HEK293T (cell line): ENCODE data around the gene GABRA5.

ENCODE experiments used
- ARNT ChIP-seq: fragments of 450-650 bp; IDR thresholded peaks from 2 replicates; pipeline ENCODE4 v1.6.1; 2017; ENCODE audit warnings: mild to moderate bottlenecking
- BHLHE40 ChIP-seq: fragments of 450-650 bp; IDR thresholded peaks from 2 replicates; pipeline ENCODE4 v1.6.1; 2016; ENCODE audit warnings: mild to moderate bottlenecking, moderate library complexity, borderline replicate concordance
- CTBP1 ChIP-seq: fragments of 450-650 bp; IDR thresholded peaks from 2 replicates; pipeline ENCODE4 v1.6.1; 2016; ENCODE audit warnings: borderline replicate concordance
- ELF4 ChIP-seq: fragments of 450-650 bp; IDR thresholded peaks from 2 replicates; pipeline ENCODE4 v1.6.1; 2017; ENCODE audit warnings: antibody characterized with exemption
- FOXA1 ChIP-seq: fragments of 450-650 bp; IDR thresholded peaks from 2 replicates; pipeline ENCODE4 v1.6.1; 2016; ENCODE audit warnings: mild to moderate bottlenecking
- FOXK2 ChIP-seq: fragments of 450-650 bp; IDR thresholded peaks from 2 replicates; pipeline ENCODE4 v1.6.1; 2016; ENCODE audit warnings: mild to moderate bottlenecking
- FOXM1 ChIP-seq: fragments of 450-650 bp; IDR thresholded peaks from 2 replicates; pipeline ENCODE4 v1.6.1; 2017; ENCODE audit warnings: mild to moderate bottlenecking, borderline replicate concordance
- HDGF ChIP-seq: fragments of 450-650 bp; IDR thresholded peaks from 2 replicates; pipeline ENCODE4 v1.6.1; 2017; ENCODE audit warnings: antibody characterized with exemption, borderline replicate concordance
- LEF1 ChIP-seq: fragments of 450-650 bp; IDR thresholded peaks from 2 replicates; pipeline ENCODE4 v1.6.1; 2017; ENCODE audit warnings: mild to moderate bottlenecking, borderline replicate concordance
- SP1 ChIP-seq: fragments of 450-650 bp; IDR thresholded peaks from 2 replicates; pipeline ENCODE4 v1.6.1; 2017
- SUZ12 ChIP-seq: fragments of 450-650 bp; IDR thresholded peaks from 2 replicates; pipeline ENCODE4 v1.6.1; 2016; ENCODE audit warnings: mild to moderate bottlenecking
- TARDBP ChIP-seq: fragments of 450-650 bp; IDR thresholded peaks from 2 replicates; pipeline ENCODE4 v1.6.1; 2016
- ZNF384 ChIP-seq: fragments of 450-650 bp; IDR thresholded peaks from 2 replicates; pipeline ENCODE4 v1.6.1; 2016

GRCh38 chr15:26943866-26944265 lies 77.0 kb downstream of the GABRA5 start:
- TF ChIP-seq SP1: no peak
- no peak for TF ChIP-seq FOXM1
- TF ChIP-seq TARDBP: no peak
- TF ChIP-seq SUZ12: no peak
- no peak for TF ChIP-seq HDGF
- no peak for TF ChIP-seq CTBP1
- TF ChIP-seq LEF1: no peak
- no peak for TF ChIP-seq FOXA1
- TF ChIP-seq ARNT: no peak
- TF ChIP-seq BHLHE40: no peak
- no peak for TF ChIP-seq FOXK2
- TF ChIP-seq ELF4: no peak
- no peak for TF ChIP-seq ZNF384
